HS-27A (cell line): Measurements from ENCODE around the gene CPT1C.

Source experiments
- DNase-seq: peaks from one replicate; pipeline ENCODE4 v3.0.0-alpha.2; 2012; ENCODE audit warnings: low read depth, missing footprints

CPT1C gene

DNA sequence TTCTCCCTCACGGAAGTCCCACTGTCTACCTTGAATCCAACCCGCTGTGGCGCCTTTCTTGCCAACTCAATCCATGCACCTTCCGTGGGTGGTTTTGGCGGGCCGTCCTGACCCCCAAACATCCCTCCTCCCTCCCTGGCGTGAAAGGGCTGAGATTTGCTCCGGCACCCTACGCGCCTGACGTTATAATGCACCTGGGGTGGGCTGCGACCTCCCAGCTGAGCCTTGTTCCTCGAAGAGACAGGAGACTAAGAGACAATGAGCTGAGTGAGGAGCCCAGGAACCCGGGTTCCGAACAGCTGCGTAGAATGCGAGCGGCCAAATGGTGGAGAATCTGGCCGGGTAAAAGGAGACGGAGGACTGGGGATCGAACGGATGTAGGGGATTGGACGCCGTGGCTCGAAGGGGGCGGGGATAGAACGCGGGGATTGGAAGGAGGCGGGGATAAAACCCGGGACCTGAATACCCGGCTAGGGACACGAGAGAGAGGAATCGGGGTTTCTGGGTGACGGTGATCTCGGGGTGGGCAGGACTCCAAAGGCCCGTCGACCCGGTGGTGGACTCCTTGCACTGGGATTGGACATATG lies at the start of gene CPT1C:
Gene CPT1C (plus strand): TSS at position 461 of the 587 bp plus-strand sequence. CDS start 1,137 bp downstream, outside the sequence.
- peak; percentile 90 for DNase-seq

DNA sequence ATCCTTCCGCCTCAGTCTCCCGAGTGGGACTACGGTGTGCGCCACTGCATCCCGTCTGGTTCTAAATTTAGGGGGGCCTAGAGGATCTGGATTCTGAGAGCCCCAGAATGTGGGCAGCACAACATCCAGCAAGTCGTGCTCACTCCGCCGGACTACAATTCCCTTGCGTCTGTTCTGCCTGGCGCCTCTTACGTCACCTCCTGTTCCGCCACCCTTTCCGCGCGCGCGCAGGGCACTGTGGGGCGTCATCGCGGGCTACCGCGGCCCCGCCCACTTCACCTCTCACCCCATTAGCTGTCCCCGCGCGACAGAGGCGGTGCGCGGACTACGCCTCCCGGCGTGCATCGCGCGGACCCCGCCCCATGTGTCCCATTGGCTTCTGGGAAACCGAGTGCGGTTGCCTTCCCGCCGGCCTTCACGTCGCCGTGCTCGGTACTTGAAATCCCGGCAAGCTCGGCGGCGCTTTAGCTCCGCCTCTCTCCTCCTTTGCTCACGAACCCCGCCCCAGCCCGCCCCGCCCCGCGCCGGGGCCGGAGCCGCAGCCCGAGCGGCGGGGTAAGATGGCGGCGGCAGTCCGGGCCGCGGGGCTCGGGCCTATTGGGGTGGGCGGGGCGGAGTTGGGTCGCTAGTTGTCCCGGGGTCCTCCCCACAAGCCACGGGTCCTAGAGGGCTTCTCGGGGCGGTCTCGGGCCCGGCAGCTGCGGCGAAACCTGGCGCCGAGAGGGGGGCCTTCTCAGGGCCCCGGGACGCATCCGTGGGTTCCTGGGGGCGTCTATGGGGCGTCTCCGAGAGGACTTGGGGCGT lies 49.0 kb upstream of the CPT1C start, which contains the start of gene SCAF1:
Gene SCAF1 (plus strand): TSS at position 522 of the 804 bp plus-strand sequence. CDS start 2,818 bp downstream, outside the sequence.
- DNase-seq: peak; percentile 98

DNA sequence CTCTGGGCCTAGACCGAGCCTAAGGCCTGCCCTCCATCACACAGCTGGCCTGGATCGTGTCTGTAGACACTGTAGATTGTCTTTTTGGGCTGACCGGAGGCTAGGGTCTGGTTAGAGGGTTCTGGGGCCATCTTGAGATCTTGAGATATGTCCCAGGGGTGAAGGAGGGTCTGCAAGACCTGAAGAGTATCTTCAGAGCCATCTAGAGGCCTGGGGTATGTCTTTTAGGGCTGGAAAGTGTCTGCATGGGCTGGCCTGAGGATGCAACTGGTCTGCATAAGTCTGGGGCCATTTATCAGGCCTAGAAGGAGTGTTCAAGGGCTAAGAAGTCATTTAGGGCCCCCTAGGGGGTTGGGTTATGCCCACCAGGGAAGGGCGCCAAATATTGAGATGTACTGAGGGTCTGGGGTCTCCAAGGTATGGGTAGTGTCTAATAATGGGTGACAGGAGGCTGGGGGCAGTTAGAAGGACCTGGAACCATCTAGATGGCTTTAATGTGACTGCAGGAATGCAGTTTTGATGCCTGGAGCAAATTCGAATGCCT lies 48.4 kb upstream of the CPT1C start:
- DNase-seq: no peak

DNA sequence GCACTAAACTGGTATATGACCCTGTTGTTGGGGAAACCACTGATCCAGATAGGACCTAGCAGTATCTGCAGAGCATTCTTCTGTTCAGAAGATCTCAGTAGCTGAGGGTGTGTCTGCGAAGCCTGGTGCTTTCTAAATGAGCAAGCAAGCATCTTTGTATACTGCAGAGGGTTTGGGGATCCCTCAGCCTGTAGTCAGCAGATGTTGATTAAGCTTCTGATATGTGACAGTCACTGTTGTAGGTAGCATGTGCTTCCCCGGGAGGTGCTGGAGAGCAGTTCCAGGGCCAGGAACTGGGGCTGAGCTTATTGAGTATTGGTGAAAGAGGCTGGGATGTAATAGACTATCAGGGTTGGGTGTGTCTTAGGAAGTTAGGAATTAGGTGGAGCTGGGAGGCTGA lies 47.5 kb upstream of the CPT1C start:
- no peak for DNase-seq

DNA sequence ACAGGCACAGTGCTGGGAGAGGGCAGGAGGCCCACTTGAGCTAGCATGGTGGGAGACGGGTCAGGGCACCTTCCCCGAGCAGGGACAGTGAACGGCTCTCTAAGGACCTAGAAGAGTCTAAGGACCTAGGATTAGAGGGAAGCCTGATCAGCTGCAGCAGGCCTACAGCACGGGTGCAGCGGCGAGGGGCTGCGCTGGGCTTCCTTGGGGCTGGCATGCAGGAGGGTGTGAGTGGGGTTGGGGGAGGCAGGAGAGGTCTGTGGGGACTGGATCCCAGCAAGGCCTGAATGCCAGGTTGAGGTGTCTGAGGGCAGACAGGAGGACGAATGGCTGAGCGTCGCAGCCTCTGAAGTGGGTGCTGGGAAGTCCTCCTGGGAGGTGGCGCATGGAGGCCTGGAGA lies 45.3 kb upstream of the CPT1C start:
- no peak for DNase-seq

DNA sequence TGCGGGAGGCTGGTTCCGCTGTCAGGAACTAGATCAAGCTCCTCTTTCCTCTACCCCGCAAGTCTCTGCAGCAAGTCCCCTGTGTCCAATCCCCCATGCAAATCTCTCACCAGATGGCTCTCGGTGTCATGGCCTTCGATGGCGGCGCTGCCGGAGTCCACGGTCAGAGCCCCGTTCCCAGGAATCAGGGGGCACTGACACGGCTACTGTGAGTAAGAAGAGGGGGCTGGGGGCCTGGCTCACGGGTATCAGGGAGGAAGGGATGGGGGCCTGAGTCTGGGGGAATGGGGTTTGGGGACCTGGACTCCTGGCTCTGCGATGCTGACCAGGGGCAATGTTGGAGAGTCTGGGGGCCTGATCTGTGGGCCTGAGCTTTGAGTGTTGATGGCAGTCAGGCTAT lies 44.9 kb upstream of the CPT1C start:
- no peak for DNase-seq

DNA sequence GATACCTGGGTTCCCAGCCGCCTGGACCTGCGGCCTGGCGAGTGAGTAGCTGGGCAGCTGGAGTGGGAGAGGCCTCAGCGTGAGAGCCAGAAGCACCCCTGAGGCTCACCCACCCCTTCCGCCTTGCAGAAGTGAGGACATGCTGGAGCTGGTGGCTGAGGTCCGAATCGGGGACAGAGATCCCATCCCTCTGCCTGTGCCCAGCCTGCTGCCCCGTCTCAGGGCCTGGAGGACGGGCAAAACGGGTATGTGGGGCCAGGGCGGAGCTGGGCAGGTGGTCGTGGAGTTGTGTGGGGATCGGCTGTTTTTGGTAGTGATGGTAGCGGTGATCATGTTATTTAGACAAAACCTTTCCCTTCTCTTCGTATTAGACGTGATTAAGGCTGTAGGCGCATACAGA lies 44.3 kb upstream of the CPT1C start:
- DNase-seq: no peak

DNA sequence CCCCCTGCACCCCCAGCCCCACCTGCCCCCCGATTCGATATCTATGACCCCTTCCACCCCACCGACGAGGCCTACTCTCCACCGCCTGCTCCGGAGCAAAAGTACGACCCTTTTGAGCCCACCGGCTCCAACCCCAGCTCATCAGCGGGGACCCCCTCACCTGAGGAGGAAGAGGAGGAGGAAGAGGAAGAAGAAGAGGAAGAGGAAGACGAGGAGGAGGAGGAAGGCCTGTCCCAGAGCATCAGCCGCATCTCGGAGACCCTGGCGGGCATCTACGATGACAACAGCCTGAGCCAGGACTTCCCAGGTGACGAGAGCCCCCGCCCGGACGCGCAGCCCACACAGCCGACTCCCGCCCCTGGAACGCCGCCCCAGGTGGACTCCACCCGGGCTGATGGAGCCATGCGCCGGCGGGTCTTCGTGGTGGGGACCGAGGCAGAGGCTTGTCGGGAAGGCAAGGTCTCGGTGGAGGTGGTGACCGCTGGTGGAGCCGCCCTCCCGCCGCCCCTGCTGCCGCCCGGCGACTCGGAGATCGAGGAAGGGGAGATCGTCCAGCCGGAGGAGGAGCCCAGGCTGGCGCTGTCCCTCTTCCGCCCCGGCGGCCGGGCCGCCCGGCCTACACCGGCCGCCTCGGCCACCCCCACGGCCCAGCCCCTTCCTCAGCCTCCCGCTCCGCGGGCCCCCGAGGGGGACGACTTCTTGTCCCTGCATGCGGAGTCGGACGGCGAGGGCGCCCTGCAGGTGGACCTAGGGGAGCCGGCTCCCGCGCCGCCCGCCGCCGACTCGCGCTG lies 39.7 kb upstream of the CPT1C start:
- no peak for DNase-seq

DNA sequence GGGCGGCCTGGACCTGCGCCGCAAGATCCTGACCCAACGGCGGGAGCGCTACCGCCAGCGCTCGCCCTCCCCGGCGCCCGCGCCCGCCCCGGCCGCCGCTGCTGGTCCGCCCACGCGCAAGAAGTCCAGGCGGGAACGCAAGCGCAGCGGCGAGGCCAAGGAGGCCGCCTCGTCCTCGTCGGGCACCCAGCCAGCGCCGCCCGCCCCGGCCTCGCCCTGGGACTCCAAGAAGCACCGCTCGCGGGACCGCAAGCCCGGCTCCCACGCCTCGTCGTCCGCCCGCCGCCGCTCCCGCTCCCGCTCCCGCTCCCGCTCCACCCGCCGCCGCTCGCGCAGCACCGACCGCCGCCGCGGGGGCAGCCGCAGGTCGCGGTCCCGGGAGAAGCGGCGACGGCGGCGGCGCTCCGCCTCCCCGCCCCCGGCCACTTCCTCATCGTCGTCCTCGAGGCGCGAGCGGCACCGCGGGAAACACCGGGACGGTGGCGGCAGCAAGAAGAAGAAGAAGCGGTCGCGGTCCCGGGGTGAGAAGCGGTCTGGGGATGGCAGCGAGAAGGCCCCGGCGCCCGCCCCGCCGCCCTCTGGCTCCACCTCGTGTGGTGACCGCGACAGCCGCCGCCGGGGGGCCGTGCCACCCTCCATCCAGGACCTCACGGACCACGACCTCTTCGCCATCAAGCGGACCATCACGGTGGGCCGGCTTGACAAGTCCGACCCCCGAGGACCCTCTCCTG lies 38.9 kb upstream of the CPT1C start:
- DNase-seq: no peak

DNA sequence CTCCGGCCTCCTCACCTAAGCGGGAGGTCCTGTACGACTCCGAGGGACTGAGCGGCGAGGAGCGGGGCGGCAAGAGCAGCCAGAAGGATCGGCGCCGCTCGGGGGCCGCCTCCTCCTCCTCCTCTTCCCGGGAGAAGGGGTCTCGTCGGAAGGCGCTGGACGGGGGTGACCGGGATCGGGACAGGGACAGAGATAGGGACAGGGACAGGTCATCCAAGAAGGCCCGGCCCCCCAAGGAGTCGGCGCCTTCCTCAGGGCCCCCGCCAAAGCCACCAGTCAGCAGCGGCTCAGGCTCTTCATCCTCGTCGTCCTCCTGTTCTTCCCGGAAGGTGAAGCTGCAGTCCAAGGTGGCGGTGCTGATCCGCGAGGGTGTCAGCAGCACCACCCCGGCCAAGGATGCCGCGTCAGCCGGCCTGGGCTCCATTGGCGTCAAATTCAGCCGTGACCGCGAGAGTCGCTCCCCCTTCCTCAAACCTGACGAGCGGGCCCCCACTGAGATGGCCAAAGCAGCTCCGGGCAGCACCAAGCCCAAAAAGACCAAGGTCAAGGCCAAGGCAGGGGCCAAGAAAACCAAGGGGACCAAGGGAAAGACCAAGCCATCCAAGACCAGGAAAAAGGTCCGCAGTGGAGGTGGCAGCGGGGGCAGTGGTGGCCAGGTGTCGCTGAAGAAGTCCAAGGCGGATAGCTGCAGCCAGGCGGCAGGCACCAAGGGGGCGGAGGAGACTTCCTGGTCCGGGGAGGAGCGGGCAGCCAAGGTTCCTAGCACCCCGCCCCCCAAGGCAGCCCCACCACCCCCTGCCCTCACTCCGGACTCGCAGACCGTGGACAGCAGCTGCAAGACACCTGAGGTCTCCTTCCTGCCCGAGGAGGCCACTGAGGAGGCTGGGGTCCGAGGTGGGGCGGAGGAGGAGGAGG lies 38.1 kb upstream of the CPT1C start:
- no peak for DNase-seq

DNA sequence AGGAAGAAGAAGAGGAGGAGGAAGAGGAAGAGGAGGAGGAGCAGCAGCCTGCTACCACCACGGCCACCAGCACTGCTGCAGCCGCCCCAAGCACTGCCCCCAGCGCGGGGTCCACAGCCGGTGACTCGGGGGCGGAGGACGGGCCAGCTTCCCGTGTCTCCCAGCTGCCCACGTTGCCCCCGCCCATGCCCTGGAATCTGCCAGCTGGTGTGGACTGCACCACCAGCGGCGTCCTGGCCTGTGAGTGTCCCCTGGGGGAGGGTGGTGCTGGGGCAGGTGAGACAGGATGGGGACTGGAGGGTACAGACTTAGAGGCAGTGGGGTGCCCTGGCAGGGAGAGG lies 37.5 kb upstream of the CPT1C start:
- DNase-seq: no peak

DNA sequence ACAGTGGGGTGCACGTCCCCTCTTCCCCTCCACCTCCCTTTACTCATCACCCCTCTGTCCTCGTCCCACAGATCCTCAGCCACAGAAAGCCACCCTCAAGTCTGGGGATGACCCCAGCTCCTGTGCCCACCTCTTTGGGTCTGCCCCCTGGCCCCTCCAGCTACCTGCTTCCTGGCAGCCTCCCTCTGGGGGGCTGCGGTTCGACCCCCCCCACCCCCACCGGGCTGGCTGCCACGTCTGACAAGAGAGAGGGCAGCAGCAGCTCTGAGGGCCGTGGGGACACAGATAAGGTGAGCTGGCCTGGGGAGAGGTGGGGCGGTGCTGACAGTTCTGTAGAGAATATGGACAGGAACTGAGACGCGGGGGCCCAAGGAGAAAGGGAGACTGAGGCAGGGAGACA lies 36.3 kb upstream of the CPT1C start:
- no peak for DNase-seq

DNA sequence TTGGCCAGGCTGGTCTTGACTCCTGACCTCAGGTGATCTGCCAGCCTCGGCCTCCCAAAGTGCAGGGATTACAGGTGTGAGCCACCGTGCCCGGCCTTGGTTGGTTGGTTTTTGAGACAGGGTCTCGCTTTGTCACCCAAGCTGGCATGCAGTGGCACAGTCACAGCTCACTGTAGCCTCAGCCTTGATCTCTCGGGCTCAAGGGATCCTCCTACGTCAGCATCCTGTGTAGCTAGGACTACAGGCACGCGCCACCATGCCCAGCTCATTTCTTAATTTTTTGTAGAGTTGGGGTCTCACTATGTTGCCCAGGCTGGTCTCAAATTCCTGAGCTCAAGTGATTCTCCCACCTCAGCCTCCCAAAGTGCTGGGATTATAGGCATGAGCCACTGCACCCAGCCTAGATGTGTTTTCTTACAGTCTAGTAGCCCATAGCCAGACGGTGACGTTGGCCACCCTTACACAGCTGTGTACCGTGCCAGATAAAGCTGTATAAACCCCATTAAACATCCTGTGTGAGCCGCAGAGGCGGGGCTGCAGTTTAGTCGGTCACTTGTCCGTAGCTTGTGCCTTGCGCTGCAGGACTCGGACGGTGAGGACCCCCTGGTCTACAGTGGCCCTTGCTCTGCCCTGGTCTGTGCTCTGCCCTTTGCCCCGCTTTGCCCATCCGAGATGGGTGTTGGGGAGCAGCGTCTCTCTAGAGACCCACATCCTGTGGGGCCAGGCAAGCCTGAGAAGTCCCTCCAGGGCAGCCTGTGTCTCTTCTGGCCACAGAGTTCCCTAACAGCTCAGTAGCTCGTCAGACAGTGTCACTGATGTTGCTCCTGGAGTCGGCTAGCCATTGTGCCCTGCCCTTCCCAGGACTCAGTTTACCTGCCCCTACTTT lies 35.1 kb upstream of the CPT1C start:
- no peak for DNase-seq

DNA sequence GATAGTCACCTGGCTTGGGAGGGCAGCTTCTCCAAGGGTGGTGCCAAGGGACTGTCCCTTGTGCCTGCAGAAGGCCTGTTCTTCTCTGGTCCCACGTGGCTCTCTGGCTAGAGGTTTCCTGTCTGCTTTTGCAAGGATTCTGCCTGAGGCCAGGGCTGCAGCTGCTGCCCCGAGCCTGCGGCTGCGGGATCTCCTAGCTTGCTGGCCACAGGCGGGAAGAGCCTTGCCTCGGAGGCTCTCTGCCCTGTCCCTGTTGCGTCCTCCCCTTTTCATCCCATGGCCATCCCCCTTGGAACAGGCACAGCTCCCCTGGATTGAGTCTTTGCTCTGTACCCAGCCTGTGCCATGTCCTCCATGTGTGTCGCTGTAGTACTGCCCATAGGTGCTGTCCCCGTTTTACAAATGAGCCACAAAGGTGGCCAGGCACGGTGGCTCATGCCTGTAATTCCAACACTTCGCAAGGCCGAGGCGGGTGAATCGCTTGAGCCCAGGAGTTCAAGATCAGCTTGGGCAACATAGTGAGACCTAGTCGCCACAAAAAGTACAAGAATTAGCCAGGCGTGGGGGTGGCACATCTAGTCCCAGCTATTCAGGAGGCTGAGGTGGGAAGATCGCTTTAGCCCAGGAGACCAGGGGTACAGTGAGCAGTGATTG lies 34.3 kb upstream of the CPT1C start:
- no peak for DNase-seq

DNA sequence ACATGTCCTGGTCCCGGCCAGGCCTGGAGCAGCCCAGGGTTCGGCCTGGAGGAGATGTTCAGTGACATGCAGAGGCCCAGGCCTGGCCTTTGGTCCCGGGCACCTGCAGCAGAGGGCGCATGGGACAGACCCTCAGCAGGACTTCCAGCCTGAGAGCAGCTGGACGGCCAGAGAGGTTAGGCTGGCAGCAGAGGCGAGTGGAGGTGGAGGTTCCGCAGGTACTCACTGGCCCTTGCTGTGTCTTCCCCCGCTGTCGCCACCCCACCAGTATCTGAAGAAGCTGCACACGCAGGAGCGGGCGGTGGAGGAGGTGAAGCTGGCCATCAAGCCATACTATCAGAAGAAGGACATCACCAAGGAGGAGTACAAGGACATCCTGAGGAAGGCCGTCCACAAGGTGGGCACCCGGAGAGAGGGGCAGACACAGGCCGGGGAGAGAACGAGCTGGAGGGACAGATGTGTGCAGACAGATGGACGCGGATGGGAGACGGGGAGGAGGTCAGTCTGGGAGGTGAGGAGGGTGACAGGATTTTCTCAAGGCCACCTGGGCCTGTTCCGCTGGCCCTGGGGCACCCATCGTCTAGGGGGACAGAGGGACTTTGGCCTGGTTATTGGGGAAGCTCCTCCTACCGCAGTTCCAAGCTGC lies 33.3 kb upstream of the CPT1C start:
- no peak for DNase-seq

DNA sequence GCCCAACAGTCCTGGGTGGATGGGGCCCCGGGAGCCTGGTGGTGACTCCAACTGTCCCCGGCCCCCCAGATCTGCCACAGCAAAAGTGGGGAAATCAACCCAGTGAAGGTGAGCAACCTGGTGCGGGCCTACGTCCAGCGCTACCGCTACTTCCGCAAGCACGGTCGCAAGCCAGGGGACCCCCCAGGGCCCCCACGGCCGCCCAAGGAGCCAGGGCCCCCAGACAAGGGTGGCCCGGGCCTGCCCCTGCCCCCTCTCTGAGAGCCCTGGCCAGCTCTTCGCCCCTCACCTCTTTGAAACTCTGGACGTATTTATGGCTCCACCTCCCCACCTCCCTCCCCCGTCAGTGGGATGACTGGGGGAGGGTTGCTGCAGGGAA lies 32.8 kb upstream of the CPT1C start:
- DNase-seq: no peak

DNA sequence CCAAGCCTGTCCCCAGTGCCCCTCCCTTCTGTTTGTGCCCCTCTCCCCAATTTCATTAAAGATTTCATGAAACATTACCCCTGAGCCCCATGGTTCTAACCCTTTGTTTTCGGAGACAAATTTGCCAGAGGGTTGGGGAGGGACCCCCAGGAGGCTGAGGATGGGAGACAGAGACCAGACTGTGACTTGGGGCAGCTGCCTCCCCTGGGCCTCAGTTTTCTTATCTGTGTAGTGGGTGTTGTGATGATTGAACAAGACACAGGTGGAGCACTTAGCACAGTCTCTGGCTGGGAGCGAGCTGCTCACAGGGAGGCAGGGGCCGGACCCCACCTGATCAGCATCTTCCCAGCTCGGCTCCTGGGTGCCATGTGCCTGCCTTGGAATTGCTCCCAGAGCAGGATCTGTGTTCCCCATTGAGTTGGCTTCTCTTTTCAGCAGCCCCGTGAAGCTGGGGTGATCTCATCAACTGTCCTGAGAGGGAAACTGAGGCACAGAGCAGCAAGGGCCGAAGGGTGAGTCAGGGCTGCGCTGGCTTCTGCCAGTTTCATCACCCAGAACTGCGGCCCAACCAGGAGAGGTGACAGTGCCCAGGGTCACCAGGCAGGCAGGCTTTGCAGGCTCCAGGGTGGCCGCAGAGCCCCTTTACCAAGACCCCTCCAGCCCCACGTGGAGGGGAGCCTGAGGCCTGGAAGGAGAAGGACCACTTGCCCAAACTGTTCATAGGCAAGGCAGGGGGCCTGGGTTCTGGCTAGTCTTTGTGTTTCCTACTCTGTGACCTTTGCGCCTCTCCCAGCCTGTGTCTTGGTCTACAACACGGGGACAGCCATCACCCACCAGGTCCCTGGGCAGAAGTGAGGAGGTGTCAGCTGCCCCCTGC lies 32.1 kb upstream of the CPT1C start:
- DNase-seq: no peak
